HG02885 (cell line): Measurements from ENCODE around the gene BCL7B.
"Not testable (repeated sequence)": the region's sequence is repeated elsewhere in the genome, so short reads cannot be mapped to it uniquely, and the experiment has no call there.

Experiments
- ATAC-seq: cut with Tn5 transposase; IDR thresholded peaks from one replicate; pipeline ENCODE4 v1.9.1; 2021; ENCODE audit warnings: mild to moderate bottlenecking; ENCODE audit not compliant: unreplicated experiment, poor library complexity

Gene BCL7B

DNA sequence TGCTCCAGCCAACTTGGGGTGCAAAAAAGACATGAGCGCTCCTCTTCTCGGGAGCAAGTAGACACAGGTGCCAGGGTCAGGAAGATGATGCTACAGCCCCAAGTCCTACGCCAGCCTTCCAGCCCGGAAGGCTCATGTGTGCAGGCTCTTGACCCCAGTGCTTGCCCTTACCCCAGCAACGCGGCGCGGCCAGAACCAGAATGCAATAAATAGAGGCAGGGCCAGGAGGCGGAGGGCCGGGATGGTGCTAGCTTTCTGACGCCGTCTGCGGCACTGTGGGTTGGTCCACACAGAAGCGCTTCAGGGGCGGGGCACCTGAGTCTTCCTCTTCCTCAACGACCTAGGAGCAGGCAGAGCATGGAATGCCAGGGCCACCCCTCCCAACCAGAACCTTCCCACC lies 20.4 kb downstream of the BCL7B start:
- no peak for ATAC-seq

DNA sequence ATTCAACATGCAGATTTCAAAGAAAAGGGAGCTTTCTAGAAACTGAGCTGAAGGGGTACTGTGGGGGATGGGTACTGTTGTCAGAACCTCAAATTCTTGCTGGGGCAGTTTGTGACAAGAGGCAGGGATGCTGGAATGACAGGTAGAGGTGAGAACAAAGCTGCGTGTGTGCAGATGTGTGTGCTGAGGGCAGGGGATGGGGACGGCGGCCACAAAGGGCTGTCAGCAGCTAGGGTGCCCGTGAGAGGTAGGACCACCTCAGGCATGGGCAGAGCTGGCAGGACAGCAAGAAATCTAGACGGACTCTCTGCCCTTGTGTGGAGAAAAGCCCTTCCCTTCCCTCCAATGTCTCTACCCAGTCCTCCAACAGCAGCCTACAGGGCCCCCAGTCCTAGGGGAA lies 21.0 kb downstream of the BCL7B start:
- ATAC-seq, result no peak

DNA sequence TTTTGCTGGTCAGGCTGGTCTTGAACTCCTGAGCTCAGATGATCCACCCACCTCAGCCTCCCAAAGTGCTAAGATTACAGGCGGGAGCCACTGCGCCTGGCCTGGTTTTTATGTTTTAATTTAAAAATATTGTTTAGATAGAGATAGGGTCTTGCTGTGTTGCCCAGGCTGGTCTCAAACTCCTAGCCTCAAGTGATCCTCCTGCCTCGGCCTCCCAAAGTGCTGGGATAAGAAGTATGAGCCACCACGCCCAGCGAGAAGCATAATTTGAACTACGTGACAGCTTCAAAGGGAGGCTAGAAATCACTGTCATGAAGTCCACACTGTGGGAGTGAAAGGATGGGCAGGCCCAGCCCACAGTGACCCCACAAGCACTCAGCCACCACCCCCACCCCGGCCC lies 21.6 kb downstream of the BCL7B start:
- not testable (repeated sequence) for ATAC-seq

DNA sequence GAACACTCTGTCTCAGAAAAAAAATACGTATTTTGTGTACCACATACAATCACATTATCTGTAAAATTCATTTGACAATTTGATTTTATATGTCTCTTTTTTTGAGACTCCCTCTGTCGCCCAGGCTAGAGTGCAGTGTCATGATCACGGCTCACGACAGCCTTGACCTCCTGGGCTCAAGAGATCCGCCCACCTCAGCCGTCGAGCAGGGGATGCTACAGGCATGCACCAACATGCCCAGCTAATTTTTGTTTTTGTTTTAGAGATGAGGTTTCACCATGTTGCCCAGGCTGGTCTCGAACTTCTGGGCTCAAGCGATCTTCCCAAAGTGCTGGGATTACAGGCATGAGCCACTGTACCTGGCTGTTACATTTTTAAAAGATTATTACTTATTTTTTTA lies 23.7 kb downstream of the BCL7B start:
- no peak for ATAC-seq

DNA sequence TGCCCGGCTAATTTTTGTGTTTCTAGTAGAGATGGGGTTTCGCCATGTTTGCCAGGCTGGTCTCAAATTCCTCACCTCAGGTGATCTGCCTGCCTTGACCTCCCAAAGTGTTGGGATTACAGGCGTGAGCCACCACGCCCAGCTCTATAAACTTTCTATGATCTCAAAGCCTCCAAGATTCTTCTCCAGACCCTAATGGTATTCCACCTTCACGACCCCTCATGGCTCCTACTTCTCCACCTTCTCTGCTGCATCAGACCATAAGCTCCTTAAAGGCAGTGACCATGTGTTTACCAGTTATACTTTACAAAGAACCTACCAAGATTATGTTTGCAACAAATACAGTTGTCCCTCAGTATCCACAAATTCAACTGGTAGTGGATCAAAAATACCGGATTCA lies 25.3 kb downstream of the BCL7B start:
- ATAC-seq, result no peak

DNA sequence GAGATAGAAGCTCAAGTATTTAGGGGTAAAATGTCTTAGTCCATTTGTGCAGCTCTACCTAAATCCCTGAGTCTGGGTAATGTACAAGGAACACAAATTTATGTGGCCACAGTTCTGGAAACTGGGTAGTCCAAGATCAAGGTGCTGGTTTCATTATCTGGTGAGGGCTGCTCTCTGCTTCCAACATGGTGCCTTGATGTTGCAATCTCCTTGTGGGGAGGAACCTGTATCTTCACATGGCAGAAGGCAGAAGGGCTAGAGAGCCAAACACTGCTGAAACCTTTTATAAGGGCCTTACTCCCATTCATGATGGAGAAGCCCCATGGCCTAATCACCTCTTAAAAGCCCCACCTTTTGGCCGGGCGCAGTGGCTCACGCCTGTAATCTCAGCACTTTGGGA lies 26.7 kb downstream of the BCL7B start:
- ATAC-seq, result no peak

DNA sequence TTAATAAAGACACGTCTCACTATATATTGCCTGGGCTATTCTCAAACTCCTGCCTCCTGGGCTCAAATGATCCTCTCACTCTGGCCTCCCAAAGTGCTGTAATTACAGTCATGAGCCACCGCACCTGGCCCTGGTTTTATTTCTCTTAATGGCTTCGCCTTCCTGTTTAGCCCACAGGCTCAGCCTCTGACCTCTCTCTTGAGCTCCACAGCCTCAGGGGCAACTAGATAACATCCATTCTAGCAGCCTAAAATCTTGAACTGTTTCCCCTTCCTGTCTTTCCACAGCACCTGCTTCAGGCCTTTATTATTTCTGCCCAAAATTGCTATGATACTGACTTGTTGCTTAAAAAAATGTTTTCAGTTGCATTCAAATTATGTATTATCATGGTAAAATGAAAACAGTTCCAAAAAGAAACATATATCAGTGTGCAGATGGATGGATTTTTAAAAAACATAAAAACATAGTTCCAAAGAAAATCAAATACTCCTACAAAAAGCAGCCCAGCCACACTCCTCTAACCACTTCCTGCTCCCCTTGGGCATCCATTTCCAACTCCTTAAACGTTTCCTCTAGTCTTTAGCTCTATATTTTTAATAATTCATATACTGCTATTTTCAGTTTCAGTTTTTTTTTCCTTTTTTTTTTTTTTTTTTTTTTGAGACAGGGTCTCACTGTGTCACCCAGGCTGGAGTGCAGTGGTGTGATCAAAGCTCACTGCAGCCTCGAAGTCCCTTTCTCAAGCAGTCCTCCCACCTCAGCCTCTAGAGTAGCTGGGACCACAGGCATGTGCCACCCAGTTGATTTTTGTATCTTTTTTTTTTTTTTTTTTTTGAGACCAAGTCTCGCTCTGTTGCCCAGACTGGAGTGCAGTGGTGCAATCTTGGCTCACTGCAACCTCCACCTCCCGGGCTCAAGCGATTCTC lies 30.3 kb downstream of the BCL7B start:
- ATAC-seq, result no peak

DNA sequence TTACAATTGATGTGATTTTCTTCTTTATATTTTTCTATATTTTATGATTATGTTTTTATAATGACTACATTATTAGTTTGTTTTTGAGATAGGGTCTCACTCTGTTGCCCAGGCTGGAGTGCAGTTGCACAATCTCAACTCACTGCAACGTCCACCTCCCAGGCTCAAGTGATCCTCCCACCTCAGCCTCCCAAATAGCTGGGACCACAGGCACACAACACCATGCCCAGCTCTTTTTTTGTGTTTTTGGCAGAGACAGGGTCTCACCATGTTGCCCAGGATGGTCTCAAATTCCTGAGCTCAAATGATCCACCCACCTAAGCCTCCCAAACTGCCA lies 31.4 kb downstream of the BCL7B start:
- ATAC-seq, result not testable (repeated sequence)

DNA sequence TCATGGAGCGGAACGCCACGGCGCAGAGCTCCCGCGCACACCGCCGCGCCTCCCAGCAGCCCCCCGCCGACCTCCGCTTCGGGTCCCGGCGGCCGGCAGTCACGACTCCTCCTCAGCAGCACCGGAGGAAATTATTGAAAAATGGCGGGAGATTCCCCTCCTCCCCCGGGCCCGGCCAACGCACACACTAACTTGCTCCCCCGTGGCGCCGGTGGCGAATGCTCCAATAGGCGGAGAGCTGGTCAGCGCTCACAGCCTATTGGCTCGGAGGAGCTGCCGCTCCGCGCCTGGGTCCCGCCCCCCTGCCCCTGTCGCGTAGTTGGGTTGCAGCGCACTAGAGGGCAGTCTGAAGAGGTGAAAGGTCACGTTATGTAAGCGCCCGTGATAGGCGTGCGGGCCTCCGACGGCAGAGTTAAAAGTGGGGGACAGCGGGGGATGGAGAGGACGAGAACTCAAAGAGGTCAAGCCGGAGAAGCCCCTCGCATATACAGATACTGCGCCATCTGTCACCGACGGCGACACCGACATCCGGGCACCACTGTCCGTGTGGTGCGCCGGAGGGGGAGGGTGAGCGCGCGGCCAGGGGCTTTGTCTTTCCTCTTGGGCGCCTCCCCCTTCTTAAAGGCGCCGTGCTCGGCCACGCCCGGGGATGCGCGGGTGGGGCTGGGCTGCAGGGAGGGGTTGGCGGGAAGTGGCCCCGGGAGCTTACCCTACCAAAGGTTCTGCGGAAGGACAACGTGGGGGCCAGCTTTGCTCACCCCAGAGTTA lies 35.2 kb downstream of the BCL7B start, which contains the start of gene BAZ1B:
BAZ1B (minus strand) TSS at position 189 of the 768 bp plus-strand sequence. CDS start 360 bp downstream, outside the sequence.
- ATAC-seq, result peak; percentile 84

DNA sequence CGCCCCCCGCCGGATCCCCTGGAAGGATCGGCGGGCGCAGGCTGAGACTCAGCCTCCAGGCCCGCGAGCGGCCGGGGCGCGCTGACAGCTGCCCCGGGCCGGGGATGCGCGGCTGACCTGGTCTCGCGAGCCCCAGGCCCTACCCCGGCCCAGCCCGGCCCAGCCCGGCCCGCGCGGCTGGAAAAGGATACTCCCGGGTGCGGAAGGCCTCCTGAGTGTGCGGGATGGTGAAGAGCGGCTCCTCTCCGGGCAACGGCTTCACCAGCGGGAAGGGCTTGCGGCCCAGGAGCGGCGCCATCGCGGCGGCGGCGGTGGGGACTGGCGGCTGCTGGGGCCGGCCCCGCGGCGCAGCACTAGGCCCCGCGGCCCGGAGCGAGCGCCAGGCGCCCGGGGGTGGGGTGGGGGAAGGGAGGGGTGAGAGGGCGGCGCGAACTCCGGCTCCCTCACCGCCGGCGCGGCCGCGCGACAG lies 35.8 kb downstream of the BCL7B start:
- peak; percentile 50 for ATAC-seq

DNA sequence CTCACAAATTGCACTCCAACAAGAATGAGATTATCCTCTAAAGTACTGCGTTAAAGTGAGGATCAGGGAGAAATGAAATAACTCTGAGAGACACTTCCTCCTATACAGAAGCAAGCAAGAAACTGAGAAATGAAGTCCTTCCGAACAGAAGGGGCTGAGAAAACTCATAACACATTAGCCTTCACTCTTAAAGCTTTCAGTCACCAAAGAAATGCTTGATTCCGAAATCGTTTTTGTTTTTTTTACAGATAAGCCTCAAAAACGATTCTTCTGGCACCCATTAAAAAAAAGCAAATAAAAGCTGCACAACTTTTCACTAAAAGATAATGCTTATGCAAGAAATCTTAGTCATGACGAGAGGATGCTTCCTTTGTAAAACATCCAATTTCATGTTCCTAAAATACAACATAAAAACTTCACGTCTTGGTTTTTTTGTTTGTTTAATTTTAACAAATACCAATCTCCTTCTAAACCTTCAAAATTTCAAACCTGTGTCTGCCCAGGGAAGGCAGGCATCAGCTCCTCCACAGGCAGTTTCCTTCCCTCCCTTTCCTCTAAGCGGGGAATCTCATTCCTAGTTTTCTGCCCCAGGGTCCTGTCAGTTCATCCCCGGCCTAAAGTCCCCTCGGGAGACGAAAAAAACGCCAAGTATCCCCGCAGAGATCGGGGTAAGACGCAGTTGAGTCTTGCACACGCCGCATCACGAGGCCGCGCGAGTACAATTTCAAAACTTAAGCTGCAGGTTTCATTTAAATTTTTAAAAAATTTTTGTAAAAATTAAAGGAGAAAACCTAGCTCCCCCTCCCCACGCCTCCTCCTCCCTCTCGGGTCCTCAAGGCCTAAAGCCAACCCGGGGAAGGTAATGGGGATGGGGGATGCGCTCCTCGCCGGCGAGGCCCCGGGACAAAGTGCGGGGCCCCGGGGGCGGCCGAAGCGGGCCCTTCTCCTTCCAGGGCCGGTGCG lies 36.5 kb downstream of the BCL7B start:
- no peak for ATAC-seq

DNA sequence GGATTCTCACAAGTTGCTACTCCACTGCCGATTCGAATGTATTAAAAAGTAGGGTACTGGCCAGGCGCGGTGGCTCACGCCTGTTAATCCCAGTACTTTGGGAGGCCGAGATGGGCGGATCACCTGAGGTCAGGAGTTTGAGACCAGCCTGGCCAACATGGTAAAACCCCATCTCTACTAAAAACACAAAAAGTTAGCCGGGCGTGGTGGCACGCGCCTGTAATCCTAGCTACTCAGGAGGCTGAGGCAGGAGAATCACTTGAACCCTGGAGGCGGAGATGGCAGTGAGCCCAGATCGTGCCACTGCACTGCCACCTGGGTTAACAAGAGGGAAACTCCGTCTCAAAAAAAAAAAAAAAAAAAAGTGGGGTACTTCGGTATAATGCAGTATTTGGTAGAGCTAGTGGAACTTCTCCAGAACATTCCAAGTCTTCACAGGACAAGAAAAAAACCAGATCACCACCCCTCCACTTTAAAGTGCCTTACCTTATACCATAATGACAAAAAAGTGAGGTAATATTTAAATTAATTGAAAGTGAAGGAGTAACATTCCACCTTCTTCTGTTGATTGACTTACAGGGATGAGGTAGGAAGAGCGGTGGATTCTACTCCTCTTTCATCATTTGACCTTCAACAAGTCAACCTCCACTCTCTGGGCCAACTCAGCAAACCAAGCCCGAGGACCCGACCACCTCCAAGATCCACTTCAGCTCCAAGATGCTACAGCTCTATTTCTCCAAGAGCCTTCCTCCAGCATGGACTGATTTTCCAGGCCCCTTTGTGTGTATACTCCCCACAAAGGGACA lies 37.4 kb downstream of the BCL7B start:
- no peak for ATAC-seq

DNA sequence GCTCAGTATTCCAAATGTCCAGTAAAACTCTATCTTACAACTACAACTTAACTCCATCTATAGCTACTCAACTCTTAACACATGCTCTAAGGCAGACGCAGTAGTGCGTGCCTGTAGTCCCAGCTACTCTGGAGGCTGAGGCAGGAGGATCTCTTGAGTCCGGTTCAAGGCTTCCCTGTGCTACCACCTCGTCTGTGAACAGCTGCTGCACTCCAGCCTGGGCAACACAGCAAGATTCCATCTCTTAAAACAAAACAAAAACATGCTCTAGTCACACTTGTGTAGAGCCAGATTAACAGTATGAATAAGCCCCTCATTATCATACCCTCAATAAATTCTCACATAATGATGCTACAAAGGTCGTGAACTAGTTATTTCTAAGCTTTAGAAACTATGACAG lies 39.0 kb downstream of the BCL7B start:
- no peak for ATAC-seq

DNA sequence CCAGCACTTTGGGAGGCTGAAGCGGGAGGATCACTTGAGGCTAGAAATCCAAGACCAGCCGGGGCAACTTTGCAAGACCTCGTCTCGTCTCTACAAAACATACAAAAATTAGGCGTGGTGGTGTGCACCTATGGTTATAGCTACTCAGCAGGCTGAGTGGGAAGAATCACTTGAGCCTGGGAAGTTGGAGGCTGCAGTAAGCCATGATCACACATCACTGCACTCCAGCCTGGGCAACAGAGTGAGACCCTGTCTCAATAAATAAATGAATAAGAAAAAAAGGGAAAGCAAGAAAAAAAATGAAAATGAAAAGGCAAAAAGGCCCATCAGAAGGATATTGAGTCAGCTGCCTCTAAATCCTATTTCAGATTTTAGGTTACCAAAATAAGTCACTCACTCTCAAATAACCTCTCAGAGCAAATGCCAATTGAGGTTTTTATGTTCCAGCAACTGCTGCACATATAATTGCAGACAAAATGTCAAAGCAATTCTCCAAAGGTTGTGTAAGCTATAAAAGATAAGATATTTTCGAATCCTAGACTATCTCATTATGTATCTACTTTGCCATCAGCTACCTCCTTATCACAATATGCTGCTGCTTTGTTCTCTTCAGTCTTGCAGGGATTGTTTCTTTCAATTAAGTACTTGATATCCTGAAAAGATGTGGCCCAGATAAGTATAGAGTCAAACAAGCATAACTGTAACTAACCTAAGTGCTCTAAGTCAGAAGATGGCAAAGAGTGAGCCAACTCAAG lies 40.1 kb downstream of the BCL7B start:
- no peak for ATAC-seq

DNA sequence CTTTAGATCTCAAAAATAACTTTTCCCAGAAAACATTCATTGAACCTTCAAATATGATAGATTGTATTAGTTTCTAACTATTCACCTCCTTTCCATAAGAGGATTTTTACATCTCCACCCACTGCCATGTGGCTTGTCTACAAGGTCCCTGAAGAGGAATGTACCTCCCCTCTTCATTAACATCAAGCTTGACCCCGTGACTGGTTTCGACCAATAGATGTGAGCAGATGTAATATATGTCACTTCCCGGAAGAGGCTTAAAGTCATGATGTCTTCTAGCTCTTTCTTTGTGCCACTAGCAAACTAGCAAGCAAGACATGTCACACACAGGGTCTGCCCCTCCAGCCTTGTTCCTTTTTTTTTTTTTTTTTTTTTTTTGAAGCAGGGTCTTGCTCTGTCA lies 42.3 kb downstream of the BCL7B start:
- no peak for ATAC-seq

DNA sequence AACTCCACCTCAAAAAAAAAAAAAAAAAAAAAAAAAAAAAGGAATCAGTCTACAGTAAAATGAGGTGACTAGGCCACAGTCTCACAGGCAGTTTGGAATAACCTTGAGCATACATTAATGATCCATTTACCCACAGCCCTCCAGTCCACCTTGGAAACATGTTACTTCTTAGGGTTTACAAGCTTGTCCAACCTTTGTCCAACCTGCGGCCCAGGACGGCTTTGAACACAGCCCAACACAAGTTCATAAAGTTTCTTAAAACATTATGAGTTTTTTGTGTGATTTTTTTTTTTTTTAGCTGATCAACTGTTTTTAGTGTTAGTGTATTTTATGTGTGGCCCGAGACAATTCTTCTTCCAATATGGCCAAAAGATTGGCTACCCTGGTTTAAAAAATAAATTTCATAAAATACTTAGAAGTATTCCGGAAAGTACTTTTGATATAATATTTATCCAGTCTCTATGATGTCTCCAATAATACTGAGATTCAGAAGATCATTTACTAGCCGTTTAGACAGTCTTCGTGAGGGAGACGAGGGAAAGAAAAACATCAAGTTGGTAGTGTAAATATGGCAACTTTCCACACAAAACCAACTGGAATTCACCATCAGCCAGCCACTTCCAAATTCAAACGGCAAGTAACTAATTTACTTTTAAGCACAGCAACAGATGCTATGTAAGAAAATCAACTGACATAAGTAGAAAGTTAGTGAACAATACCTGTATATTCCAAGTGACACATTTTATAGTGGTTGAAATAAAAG lies 45.3 kb downstream of the BCL7B start:
- no peak for ATAC-seq

DNA sequence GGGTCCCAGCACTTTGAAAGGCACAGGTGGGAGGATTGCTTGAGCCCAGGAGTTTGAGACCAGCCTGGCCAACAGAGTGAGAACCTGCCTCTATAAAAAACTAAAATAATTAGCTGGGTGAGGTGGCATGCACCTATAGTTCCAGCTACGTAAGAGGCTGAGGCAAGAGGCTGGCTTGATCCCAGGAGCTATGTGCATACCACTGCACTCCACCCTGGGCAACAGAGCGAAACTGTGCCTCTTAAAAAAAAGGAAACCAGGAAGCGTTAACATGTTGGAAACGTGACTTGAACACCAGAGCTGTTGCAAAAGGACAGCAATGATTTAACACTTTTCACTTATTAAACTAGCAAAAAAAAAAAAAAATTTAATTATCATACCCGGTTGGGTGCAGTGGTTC lies 48.0 kb downstream of the BCL7B start:
- no peak for ATAC-seq

DNA sequence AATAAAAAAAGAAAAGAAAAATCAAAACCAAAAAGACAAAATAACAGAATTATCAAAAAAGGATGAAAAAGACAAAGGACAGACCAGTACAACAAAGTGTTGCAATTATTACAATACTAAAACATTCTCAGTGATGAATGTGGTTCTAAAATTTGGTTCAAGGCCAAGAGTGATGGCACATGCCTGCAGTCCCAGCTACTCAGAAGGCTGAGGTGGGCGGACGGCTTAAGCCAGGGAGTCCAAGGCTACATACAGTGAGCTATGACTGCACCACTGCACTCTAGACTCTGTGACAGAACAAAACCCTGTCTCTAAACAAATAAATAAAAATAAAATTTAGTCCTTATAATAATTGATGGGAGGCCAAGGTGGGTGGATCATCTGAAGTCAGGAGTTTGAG lies 49.9 kb downstream of the BCL7B start:
- no peak for ATAC-seq
